NCI-H1417 treated with DMSO at 0.1 percent for 48 hours (cell line): Measurements from ENCODE around the gene KRR1.
"Not testable (repeated sequence)": the region's sequence is repeated elsewhere in the genome, so short reads cannot be mapped to it uniquely, and the experiment has no call there.

ENCODE experiments used
- DNase-seq: peaks from one replicate; lab custom pipeline; 2025; lab: John Stamatoyannopoulos, UW

KRR1 gene

DNA sequence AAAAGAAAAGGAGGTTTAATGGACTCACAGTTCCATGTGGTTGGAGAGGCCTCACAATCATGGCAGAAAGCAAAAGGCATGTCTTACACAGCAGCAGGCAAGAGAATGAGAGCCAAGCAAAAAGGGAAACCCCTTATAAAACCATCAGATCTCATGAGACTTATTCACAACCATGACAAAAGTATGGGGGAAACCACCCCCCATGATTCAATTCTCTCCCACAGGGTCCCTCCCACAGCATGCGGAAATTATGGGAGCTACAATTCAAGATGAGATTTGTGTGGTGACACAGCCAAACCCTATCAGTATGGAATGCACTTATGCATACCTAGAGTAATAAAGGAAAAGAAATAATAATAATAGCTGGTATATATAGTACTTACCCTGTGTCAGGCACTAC lies 35.3 kb downstream of the KRR1 start:
- DNase-seq = no peak

DNA sequence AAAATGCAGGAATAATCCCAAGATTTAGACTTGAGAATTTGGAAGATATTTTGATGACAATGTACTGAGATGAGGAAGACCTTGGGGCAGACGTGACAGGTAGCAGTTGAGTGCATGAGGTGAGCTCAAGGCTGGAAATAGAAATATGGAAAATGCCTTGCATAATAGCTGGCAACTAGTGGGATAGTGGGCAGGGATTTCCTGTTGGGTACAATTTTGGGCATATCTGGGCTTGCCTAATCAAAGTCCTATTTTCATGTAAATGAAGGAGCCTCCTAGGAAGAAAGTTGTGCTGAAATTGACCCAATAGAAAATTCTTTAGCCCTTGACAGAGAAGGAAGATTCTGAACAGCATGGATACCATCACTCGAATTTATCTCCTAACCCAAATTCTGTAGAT lies 37.3 kb downstream of the KRR1 start:
- no peak for DNase-seq

DNA sequence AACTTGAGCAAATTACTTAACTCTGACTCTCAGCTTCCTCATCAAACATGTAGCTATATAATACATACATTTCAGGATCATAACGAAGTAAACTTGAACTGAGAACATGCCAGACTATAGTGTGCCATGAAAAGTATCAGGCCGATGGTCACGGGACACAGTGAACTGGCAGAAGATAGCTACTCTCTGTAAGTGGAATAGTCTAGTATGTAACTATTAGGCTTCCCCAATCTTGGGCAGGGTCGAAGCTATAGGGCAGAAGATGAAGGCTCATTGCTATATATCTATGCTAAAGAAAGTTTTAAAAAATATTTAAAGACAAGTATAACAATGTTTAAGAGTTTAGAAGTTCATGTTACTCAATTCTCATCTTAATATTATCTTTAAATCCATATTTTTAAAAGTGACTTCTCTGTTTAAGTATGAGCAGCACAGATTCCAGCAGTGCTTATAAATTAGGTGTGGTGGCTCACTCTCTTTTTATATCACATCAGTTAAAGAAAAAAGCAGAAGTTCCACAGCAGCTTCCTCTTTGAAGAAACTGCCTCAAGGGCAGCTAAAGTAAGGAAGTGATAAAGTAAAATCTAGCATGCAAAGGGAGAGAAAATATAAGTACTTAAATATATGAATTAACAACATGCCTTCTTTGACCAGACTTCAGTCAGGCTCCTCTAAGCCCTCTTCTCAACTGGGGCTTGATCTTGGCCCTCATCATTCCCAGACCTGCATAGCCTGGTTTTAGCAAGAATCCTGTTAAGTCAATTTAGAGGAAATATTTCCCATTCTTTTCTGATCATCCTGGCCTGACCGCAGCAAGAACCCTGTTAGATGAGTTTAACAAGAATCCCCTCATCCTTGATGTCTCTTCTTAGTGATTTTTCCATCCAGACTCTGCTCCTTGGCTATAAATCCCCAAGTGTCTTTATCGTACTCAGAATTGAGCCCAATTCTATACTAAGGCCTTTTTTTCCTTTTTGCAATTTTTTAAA lies 39.2 kb downstream of the KRR1 start:
- no peak for DNase-seq

DNA sequence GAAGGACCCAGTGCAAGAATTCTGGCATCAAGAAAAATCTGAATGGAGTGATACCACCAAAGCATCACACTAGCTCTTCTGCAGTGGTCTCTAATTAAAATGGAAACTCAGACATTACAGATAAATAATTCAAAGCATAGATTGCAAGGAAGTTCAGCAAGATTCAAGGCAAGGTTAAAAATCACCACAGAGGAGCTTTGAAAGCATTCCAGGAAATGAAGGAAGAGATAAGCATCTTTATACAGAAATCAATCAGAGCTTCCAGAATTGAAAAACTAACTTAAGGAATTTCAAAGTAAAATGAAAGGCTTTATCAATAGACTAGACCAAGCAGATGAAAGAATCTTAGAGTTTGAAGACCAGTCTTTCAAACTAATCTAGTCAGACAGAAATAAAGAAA lies 51.2 kb downstream of the KRR1 start:
- no peak for DNase-seq

DNA sequence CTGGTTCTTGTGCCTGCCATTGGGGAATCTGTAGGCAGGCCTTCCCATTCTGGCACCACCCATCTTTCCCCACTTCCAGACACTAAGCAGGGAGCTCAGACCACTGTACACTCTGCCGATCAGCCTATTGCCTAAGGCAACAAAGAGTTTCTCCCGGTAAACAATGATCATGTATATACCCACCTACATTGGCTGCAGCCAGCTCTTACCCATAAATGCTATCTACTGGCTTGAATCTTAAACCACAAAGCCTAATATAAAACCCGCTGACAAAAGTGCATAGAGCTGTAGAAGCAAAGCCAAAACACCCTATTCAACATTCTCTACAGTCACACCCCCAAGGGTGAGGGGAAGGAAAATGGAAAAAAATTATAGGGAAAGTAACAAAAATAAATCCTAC lies 51.7 kb downstream of the KRR1 start:
- DNase-seq = no peak

DNA sequence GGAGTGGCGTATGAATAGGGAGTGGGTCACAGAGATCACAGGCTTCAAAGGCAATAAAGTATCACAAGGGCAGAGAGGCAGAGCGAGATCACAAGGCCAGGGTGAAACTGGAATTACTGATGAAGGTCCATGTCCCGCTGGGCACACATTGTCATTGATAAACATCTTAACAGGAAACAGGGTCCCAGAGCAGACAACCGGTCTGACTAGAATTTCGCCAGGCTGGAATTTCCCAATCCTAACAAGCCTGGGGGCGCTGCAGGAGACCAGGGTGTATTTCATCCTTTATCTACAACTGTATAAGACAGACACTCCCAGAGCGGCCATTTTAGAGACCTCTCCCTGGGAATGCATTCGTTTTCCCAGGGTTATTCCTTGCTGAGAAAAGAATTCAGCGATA lies 53.5 kb downstream of the KRR1 start:
- DNase-seq = not testable (repeated sequence)

DNA sequence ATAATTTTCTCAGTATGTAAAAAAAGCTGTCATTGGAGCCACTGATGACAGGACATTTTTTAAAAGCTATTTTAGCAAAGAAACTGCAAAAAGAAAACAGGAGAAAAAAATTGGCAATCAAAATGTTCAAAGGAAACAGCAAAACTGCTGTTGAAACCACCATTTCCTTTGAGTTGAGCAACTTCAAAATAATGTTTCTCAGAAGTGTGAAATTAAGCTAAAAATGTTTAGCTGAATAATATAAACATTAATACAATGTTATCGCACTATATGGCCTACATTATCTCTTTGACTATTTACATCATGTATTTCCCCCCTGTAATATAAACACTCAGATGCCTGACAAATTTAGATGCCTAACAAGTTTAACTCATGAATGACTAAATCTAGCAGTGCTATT lies 54.2 kb downstream of the KRR1 start:
- no peak for DNase-seq

DNA sequence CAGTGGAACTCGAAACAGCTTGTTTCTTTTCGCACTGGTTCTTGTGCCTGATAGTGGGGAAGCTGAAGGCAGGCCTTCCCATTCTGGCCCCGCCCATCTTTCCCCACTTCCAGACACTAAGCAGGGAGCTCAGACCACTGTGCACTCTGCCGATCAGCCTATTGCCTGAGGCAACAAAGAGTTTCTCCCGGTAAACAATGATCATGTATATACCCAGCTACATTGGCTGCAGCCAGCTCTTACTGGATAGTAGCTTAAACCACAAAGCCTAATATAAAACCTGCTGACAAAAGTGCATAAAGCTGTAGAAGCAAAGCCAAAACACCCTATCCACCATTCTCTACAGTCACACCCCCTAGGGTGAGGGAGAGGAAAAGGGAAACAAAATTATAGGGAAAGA lies 55.6 kb downstream of the KRR1 start:
- no peak for DNase-seq

DNA sequence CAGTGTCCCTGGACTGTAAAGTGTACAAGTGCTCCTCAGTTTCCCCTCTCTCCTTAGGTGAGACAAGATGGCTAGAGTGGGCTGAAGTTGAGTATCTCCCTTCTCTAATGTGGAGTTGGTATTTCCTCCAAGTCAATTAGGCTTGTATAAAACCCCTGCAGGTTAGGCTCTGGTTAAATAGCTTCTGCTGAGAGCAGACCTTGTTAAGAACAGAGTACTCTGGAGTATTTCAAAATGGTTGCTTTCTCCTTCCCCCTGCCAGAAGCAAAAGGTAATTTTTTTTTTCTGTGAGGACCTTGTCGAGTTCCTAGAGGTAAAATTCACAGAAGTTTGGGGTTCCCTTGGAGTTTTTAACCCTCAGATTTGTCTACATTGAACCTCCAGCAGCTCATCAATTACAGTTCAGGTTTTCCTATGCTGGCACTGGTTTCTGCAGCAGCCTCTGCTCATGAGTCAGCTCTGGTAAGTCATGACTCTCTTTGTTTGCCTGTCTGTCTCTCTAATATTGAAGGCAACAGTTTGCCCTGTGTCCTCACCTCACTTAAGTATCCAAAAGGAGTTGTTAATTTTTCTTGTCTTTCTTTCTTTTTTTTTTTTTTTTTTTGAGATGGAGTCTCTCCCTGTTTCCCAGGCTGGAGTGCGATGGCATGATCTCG lies 58.6 kb downstream of the KRR1 start:
- no peak for DNase-seq

DNA sequence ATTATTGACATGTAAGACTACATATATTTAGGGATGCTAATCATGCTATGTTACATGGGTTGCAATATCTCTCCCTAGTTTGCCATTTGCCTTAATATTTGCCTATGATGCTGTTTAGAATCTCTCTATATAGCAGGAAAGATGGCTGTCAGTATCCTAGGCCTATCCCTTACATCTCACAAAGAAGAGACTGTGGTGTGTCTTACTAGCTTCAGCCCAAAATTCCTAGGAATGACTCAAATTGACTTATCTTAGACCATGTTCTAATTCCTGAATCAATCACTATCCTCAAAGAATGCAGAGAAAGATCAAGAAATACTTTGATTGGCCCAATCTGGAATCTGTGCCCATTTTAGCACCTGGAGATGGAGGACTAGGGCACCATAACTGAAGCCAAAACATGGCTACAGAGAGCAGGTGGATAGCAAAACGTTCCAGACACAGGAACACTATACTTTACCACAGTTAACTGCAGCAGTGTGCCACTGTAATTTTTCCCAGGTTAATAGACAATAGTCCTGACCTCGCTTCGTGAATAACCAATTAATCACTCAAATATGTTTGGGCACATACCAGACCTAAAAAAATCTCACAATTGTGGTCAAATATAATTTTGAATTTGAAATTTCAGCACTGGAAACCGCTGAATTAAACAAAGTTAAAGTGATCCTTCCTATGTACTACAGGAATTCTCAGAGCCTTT lies 63.6 kb downstream of the KRR1 start:
- no peak for DNase-seq

DNA sequence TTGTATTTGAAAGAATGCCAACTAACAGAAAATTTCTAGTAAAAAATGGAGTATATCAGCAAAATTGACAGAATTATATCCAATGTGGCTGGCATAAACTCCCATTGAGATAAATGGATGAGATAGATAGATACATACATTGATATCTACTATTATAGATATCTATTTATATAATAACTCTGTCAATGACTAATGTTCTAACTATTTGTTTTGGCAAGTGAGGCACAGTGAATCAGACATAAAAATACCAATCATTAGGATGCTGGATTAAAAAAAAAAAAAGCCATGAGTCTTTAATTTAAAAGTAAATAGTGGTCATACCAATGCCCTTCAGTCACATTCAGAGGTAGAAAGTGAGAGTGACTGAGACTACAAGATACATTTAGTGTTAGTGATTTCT lies 64.6 kb downstream of the KRR1 start:
- DNase-seq = no peak

DNA sequence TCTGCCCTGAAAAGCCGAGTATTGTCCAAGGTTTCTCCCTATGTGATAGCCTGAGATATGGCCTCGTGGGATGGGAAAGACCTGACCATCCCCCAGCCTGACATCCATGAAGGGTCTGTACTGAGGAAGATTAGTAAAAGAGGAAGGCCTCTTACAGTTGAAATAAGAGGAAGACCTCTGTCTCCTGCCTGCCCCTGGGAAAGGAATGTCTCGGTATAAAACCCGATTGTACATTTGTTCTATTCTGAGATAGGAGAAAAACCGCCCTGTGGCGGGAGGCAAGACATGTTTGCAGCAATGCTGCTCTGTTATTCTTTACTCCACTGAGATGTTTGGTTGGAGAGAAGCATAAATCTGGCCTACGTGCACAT lies 66.3 kb downstream of the KRR1 start:
- not testable (repeated sequence) for DNase-seq

DNA sequence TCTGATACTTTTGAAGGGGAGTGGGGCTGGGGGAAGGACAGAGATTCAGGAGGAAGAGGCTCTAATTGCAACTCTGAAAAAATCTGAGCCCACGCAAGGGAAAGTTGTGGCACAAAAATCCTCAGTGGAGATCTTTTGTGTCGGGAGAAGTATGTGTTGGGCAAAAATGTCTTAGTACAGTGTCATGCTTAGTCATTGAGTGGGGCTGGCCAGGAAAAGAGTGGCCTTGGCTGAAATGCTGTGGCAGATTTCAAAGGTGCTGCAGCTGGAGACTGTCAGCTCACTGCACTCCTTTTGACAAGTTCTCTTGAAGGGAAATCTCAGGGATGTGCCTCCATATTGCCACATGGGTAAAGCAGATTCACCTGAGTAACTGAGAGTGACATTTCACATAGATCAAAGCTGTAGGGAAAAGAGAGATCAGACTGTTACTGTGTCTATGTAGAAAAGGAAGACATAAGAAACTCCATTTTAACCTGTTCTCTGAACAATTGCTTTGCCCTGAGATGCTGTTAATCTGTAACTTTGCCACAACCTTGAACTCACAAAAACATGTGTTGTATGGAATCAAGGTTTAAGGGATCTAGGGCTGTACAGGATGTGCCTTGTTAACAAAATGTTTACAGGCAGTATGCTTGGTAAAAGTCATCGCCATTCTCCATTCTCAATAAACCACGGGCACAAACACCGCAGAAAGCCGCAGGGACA lies 66.8 kb downstream of the KRR1 start:
- DNase-seq = no peak

DNA sequence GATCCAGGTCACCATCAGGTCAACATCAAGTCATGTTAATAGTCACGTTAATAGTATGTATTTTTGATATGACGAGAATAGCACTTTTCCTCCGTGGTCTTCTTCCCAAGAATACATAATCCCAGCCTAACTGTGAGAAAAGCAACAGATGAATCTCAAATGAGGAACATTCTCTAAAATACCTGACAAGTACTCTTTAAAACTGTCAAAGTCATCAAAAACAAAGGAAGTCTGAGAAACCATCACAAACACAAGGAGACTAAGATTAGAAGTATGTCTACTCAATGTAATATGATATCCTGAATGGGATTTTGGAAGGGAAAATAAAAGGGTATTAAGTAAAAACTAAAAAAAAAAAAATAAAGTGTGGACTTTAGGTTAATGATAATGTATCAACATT lies 67.7 kb downstream of the KRR1 start:
- no peak for DNase-seq

DNA sequence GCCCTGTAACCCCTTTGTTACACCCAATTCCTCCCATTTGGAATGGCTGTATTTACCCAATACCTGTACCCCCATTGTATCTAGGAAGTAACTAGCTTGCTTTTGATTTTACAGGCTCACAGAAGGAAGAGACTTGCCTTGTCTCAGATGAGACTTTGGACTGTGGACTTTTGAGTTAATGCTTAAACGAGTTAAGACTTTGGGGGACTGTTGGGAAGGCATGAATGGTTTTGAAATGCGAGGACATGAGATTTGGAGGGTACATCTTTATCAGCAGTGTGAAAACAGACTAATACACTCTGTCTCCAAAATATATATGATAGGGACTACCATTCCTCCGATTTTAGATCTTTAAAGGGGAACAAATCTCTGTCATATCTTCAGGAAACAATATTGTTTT lies 69.0 kb downstream of the KRR1 start:
- not testable (repeated sequence) for DNase-seq

DNA sequence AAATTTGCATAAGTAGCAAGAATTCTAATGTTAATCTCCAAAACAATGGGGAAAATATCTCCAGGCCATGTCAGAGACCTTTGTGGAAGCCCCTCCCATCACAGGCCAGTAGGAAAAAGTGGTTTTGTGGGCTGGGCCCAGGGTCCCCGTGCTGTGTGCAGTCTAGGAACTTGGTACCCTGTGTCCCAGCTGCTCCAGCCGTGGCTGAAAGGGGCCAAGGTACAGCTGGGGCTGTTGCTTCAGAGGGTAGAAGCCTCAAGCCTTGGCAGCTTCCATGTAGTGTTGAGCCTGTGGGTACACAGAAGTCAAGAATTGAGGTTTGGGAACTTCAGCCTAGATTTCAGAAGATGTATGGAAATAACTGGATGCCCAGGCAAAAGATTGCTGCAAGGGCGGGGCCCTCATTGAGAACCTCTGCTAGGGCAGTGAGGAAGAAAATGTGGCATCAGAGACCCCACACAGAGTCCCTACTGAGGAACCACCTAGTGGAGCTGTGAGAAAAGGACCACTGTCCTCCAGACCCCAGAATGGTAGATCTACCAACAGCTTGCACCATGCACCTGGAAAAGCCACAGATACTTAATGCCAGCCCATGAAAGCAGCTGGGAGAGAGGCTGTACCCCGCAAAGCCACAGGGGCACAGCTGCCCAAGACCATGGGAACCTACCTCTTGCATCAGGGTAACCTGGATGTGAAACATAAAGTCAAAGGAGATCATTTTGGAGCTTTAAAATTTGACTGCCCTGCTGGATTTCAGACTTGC lies 69.5 kb downstream of the KRR1 start:
- DNase-seq = not testable (repeated sequence)
